NCI-H187 treated with DMSO at 0.1 percent for 48 hours (cell line): ENCODE measurements around the gene GAGE12H.
"Not testable (repeated sequence)": the region's sequence is repeated elsewhere in the genome, so short reads cannot be mapped to it uniquely, and the experiment has no call there.

ENCODE experiments used
- DNase-seq: peaks from one replicate; lab custom pipeline; 2025; lab: John Stamatoyannopoulos, UW

GAGE12H gene, protein sequence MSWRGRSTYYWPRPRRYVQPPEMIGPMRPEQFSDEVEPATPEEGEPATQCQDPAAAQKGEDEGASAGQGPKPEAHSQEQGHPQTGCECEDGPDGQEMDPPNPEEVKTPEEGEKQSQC

DNA sequence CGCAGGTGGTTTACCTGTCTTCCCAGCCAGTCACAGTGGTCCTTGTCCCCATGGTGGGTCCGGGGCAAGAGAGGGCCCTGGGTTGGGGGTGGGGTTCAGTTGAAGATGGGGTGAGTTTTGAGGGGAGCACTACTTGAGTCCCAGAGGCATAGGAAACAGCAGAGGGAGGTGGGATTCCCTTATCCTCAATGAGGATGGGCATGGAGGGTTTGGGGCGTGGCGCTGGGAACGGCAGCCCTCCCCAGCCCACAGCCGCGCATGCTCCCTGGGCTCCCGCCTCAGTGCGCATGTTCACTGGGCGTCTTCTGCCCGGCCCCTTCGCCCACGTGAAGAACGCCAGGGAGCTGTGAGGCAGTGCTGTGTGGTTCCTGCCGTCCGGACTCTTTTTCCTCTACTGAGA is at the start of gene GAGE12H:
TSS of gene GAGE12H (plus strand) at position 301 of the 400 bp plus-strand sequence. CDS start 1,155 bp downstream, outside the sequence.
- DNase-seq = not testable (repeated sequence)

- not testable (repeated sequence) for DNase-seq
Observed at GRCh38 chrX:49531877-49532276, 47.9 kb upstream of the GAGE12H start, which contains the start of gene GAGE12C. Gene GAGE12C, plus strand, starts transcription at chrX:49532177. Its CDS starts 1,155 bp downstream, at chrX:49533332.

DNA sequence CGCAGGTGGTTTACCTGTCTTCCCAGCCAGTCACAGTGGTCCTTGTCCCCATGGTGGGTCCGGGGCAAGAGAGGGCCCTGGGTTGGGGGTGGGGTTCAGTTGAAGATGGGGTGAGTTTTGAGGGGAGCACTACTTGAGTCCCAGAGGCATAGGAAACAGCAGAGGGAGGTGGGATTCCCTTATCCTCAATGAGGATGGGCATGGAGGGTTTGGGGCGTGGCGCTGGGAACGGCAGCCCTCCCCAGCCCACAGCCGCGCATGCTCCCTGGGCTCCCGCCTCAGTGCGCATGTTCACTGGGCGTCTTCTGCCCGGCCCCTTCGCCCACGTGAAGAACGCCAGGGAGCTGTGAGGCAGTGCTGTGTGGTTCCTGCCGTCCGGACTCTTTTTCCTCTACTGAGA is 38.3 kb upstream of the GAGE12H start, which contains the start of gene GAGE12D:
TSS of gene GAGE12D (plus strand) at position 301 of the 400 bp plus-strand sequence. CDS start 1,155 bp downstream, outside the sequence.
- not testable (repeated sequence) for DNase-seq

DNA sequence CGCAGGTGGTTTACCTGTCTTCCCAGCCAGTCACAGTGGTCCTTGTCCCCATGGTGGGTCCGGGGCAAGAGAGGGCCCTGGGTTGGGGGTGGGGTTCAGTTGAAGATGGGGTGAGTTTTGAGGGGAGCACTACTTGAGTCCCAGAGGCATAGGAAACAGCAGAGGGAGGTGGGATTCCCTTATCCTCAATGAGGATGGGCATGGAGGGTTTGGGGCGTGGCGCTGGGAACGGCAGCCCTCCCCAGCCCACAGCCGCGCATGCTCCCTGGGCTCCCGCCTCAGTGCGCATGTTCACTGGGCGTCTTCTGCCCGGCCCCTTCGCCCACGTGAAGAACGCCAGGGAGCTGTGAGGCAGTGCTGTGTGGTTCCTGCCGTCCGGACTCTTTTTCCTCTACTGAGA is 28.8 kb upstream of the GAGE12H start, which contains the start of gene GAGE12E:
TSS of gene GAGE12E (plus strand) at position 301 of the 400 bp plus-strand sequence. CDS start 1,155 bp downstream, outside the sequence.
- DNase-seq = not testable (repeated sequence)

- not testable (repeated sequence) for DNase-seq
Observed at GRCh38 chrX:49560542-49560941, 19.2 kb upstream of the GAGE12H start, which contains the start of gene GAGE12F. Gene GAGE12F, plus strand, starts transcription at chrX:49560842. Its CDS starts 1,155 bp downstream, at chrX:49561997.

- DNase-seq = not testable (repeated sequence)
Observed at GRCh38 chrX:49568728-49569127, 11.0 kb upstream of the GAGE12H start.

DNA sequence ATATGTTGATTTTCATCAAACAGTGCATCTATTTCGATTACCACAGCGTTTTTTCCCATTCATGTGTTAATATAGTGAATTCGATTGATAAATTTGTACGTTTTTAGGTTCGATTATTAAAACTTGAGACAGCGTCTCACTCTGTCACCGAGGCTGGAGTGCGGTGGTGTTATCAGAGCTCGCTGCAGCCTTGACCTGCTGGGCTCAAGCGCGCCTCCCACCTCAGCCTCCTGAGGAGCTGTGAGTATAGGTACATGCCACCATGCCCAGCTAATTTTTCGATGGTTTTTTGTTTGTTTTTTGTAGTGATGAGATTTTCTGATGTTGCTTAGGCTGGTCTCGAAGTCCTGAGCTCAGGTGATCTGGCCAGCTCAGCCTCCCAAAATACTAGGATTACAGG is 10.6 kb upstream of the GAGE12H start:
- DNase-seq = not testable (repeated sequence)

- DNase-seq = not testable (repeated sequence)
Observed at GRCh38 chrX:49570100-49570499, 9.6 kb upstream of the GAGE12H start, which contains the start of gene GAGE12G. Gene GAGE12G, plus strand, starts transcription at chrX:49570400. Its CDS starts 1,155 bp downstream, at chrX:49571555.

GRCh38 chrX:49589196-49589595 is 9.4 kb downstream of the GAGE12H start, which contains the start of gene GAGE2A:
Gene GAGE2A, plus strand, starts transcription at chrX:49589496. Its CDS starts 1,155 bp downstream, at chrX:49590651.
- DNase-seq = not testable (repeated sequence)

- DNase-seq = not testable (repeated sequence)
Observed at GRCh38 chrX:49589769-49590478, 10.2 kb downstream of the GAGE12H start.

DNA sequence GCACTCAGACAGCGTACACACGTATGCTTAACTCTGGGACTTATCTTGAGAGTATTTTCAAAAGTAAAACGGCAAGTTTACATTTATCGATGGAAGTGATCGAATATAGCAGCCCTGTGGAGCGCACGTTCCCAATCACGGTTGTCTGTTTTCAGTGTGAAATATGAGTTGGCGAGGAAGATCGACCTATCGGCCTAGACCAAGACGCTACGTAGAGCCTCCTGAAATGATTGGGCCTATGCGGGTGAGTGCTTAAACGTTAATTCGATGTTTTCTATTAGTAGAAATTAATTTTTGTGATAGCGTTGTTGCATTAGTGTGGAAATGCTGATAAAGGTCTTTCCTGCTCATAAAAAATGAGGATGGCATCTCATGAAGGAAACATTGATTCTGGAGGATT is 10.7 kb downstream of the GAGE12H start:
- not testable (repeated sequence) for DNase-seq

- DNase-seq = not testable (repeated sequence)
Observed at GRCh38 chrX:49598720-49599119, 19.0 kb downstream of the GAGE12H start, which contains the start of gene GAGE1. Gene GAGE1, plus strand, starts transcription at chrX:49599020. Its CDS starts 1,155 bp downstream, at chrX:49600175.

- no peak for DNase-seq
Observed at GRCh38 chrX:49610718-49611310, 31.1 kb downstream of the GAGE12H start.

GRCh38 chrX:49618574-49618973 is 38.8 kb downstream of the GAGE12H start:
- DNase-seq = no peak

GRCh38 chrX:49627086-49627777 is 47.5 kb downstream of the GAGE12H start:
- DNase-seq = no peak
